Vagina (tissue), 2 donors: ENCODE results near the gene PCNP. TPM values are rescaled to one million over a fixed set of nuclear protein-coding genes. Genes with fewer than 3 reads are reported as not detected.

Experiments
- DNase-seq, 2 donors: peaks; one replicate each; pipeline ENCODE4 v3.0.0-alpha.2; 2017; ENCODE audit errors: extremely low spot score in 2 of 2
- H3K27ac ChIP-seq: fragments of 200-600 bp; sonication (generic); one replicate; pipeline ENCODE4 v1.5.1; 2019
- H3K27me3 ChIP-seq: fragments of 200-600 bp; sonication (generic); one replicate; pipeline ENCODE4 v1.5.1; 2019
- H3K36me3 ChIP-seq, 2 donors: fragments of 200-600 bp; sonication (generic); one replicate each; pipeline ENCODE4 v1.5.1; 2017 to 2019
- H3K4me1 ChIP-seq: fragments of 200-600 bp; sonication (generic); one replicate; pipeline ENCODE4 v1.5.1; 2019
- H3K4me3 ChIP-seq, 2 donors: fragments of 200-600 bp; sonication (generic); 1 replicate in 1 of 2; 2 replicates in 1 of 2; pipeline ENCODE4 v1.5.1; 2016 to 2019
- H3K9me3 ChIP-seq: fragments of 200-600 bp; sonication (generic); one replicate; pipeline ENCODE4 v1.5.1; 2019
- POLR2A ChIP-seq, 2 donors: fragments of 450-650 bp; IDR thresholded peaks; one replicate each; pipeline ENCODE4 v1.6.1; 2017; ENCODE audit warnings: antibody characterized with exemption in 2 of 2, mild to moderate bottlenecking in 2 of 2, moderate library complexity in 2 of 2
- POLR2AphosphoS5 ChIP-seq, 2 donors: sonication (generic); formaldehyde crosslinking; IDR thresholded peaks; one replicate each; pipeline ENCODE4 v1.9.0; 2017; ENCODE audit warnings: antibody characterized with exemption in 2 of 2, mild to moderate bottlenecking in 2 of 2, low read depth in 1 of 2; ENCODE audit not compliant: insufficient read depth in 1 of 2
- intact Hi-C: fragments of 100-400 bp; cut with DNase I; formaldehyde crosslinking; loops from one replicate; pipeline ENCODE4 v1.15.1; 2023
- small RNA-seq: library from RNA; depleted of rRNA; stranded (forward); fragments of <200 nt; gene quantifications from one replicate; pipeline ENCODE3, GENCODE V24; 2016
- total RNA-seq: library from RNA; depleted of rRNA; stranded (reverse); fragments of >200 nt; gene quantifications from one replicate; pipeline ENCODE4 v1.2.3, GENCODE V29; 2016
- TF ChIP-seq, protein P1 (sequence below), 3 experiments: fragments of 450-650 bp in 2 of 3; fragments of 200-600 bp in 1 of 3; sonication (generic) in 1 of 3; IDR thresholded peaks; one replicate each; pipeline ENCODE4 v1.5.1; 2017 to 2019; ENCODE audit warnings: antibody characterized with exemption in 3 of 3, mild to moderate bottlenecking in 2 of 3, moderate library complexity in 2 of 3

The PCNP gene
- total RNA-seq, 1 donor from 2014 or later, result 96.3 TPM

- no peak for DNase-seq
- no peaks in the 10 kb centered on the region for H3K27me3 ChIP-seq
- no peak overlapping the region for H3K4me3 ChIP-seq
- H3K9me3 ChIP-seq, result no peaks in the 10 kb centered on the region
- TF ChIP-seq, protein P1, sequence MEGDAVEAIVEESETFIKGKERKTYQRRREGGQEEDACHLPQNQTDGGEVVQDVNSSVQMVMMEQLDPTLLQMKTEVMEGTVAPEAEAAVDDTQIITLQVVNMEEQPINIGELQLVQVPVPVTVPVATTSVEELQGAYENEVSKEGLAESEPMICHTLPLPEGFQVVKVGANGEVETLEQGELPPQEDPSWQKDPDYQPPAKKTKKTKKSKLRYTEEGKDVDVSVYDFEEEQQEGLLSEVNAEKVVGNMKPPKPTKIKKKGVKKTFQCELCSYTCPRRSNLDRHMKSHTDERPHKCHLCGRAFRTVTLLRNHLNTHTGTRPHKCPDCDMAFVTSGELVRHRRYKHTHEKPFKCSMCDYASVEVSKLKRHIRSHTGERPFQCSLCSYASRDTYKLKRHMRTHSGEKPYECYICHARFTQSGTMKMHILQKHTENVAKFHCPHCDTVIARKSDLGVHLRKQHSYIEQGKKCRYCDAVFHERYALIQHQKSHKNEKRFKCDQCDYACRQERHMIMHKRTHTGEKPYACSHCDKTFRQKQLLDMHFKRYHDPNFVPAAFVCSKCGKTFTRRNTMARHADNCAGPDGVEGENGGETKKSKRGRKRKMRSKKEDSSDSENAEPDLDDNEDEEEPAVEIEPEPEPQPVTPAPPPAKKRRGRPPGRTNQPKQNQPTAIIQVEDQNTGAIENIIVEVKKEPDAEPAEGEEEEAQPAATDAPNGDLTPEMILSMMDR (IDR thresholded peaks at IDR 0.05), result no peak
- TF ChIP-seq POLR2AphosphoS5 (IDR thresholded peaks at IDR 0.05; ENCODE audit: insufficient read depth in 1 of 2, low read depth in 1 of 2), result no peak
- no peak for TF ChIP-seq POLR2A (IDR thresholded peaks at IDR 0.05)
- peaks cover 7% of the 10 kb centered on the region for H3K4me1 ChIP-seq
- peaks cover 0 to 3% of the 10 kb centered on the region in 2 donors for H3K36me3 ChIP-seq
- intact Hi-C loops, result no loop called here
- no peak overlapping the region for H3K27ac ChIP-seq
Observed at GRCh38 chr3:101643009-101643844, 69.2 kb downstream of the PCNP start.

Small RNAs within 50 kb of the gene (small RNA-seq; reads per million reads assigned to genes)
- gene RF00019, result not detected
- not detected for gene RNU6-1256P

Other genes starting within 250 kb of the PCNP start
- 17.9 TPM for gene SENP7, start 61.0 kb upstream of the PCNP start, total RNA-seq
- gene TRMT10C, start 12.3 kb upstream of the PCNP start, total RNA-seq, result 14.7 TPM
- gene ZBTB11, start 103.0 kb downstream of the PCNP start, total RNA-seq, result 27.5 TPM
- gene RPL24, start 112.5 kb downstream of the PCNP start, total RNA-seq, result 1,243 TPM
- 11.0 TPM for gene CEP97, start 150.4 kb downstream of the PCNP start, total RNA-seq
- gene NXPE3, start 205.0 kb downstream of the PCNP start, total RNA-seq, result 13.3 TPM